ENCODE data around the gene MYBL2.
A peak's percentile ranks its signal among the peaks of the same experiment; 100 is the strongest.
"Not testable (repeated sequence)": the region's sequence is repeated elsewhere in the genome, so short reads cannot be mapped to it uniquely, and the experiment has no call there.

MYBL2 gene

DNA sequence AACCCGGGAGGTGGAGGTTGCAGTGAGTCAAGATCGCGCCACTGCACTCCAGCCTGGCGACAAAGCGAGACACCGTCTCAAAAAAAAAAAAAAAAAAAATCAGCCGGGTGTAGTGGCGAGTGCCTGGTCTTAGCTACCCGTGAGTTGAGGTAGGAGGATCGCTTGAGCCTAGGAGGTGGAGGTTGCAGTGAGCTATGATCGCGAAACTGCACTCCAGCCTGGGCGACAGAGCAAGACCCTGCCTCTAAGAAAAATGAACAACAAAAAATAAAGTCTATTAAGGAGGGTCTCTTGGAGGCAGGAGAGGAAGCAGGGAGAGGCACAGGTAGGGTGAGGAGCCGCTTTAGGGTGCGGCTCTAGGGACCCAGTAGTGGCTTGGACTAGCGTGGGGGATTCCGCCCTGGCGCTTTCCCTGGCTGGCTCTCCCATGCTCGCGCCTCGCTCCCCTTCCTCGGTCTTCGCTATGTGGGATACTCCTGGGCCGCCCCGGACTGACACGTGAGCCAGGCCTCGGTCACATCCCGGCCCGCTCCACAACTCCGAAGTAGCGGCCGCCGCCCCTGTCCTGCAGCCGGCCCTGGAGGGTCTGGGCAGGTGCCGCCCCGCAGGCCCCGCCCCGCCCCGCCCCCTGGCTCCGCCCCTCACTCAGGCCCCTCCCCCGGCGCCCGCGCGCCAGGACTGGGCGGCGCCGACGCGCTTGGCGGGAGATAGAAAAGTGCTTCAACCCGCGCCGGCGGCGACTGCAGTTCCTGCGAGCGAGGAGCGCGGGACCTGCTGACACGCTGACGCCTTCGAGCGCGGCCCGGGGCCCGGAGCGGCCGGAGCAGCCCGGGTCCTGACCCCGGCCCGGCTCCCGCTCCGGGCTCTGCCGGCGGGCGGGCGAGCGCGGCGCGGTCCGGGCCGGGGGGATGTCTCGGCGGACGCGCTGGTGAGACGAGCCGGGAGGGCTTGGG is at the start of gene MYBL2:
Gene MYBL2 (plus strand): TSS at position 739 of the 953 bp plus-strand sequence. CDS start 170 bp downstream, at position 909.
- peak; percentile 62 for DNase-seq (ENCODE audit: low spot score)

DNA sequence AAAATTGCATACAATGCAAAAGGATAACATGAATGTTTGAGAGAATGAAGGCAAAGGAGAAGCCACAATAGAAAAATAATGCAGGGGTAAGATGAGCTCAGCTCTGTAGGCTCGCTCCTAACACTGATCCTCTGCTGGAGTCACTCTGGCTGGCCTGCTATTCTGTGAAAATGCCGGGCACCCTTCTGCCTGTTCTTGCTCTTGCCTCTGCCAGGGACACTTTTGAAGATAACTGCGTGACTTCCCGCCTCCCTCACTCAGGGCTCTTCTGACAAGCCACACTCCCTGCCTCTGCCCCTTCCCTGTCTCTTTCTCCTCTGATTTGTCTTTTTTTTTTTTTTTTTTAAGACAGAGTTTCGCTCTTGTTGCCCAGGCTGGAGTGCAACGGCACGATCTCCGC is 35.3 kb upstream of the MYBL2 start:
- DNase-seq (ENCODE audit: low spot score), result no peak

DNA sequence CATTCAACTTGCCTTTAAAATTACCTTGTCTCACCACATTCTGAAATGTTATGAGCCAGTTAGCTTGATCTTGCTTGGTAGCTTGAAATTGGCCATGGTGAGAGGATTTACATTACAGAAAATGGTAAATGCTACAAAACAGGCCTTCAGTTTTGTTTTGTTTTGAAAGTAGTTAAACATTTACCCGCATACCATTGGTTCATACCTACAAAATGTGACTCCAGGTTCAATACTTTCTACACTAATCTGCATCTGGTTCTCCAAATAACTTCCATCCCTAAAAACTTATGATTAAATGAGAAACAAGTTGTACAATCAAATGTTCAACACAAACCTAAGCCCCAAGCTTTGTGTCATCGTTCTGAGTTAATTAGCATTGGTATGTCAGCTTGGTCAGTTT is 30.5 kb upstream of the MYBL2 start:
- DNase-seq (ENCODE audit: low spot score), result no peak

GRCh38 chr20:43642548-43642947 is 24.4 kb upstream of the MYBL2 start:
- no peak for DNase-seq (ENCODE audit: low spot score)

GRCh38 chr20:43650997-43651525 is 15.9 kb upstream of the MYBL2 start:
- no peak for DNase-seq (ENCODE audit: low spot score)

DNA sequence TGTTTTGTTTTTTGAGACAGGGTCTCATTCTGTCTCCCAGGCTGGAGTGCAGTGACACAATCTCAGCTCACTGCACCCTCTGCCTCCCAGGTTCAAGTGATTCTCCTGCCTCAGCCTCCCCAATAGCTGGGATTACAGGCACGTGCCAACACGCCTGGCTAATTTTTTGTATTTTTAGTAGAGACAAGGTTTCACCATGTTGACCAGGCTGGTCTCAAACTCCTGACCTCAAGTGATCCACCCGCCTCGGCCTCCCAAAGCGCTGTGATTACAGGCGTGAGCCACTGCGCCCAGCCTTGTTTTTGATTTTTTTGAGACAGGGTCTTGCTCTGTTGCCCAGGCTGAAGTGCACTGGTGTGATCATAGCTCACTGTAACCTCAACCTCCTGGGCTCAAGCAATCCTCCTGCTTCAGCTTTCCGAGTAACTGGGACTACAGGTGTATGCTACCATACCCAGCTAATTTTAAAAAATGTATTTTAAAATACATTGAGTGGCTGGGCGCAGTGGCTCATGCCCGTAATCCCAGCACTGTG is 15.2 kb upstream of the MYBL2 start:
- not testable (repeated sequence) for DNase-seq (ENCODE audit: low spot score)

- no peak for DNase-seq (ENCODE audit: low spot score)
These were observed 12.9 kb upstream of the MYBL2 start for GRCh38 chr20:43653966-43654365.

DNA sequence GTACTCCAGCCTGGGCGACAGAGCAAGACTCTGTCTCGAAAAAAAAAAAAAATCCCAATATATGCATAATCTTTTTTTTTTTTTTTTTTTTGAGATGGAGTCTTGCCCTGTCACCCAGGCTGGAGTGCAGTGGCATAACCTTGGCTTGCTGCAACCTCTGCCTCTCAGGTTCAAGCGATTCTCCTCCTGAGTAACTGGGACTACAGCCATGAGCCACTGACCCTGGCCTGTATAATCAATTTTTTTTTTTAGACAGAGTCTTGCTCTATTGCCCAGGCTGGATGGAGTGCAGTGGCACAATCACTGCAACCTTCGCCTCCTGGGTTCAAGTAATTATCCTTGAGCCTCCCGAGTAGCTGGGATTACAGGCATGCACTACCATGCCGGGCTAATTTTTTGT is 11.7 kb upstream of the MYBL2 start:
- not testable (repeated sequence) for DNase-seq (ENCODE audit: low spot score)

DNA sequence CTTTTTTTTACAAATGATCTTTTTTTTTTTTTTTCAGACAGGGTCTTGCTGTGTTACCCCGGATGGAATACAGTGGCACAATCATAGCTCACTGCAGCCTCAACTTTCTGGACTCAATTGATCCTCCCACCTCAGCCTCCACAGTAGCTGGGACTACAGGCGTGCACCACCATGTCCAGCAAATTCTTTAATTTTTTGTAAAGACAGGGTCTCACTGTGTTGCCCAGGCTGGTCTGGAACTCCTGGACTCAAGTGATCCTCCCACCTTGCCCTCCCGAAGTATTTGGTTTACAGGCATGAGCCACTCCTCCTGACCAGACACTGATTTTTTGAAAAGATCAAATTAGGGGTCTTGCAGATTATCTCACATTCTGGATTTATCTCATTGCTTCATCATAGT is 11.0 kb upstream of the MYBL2 start:
- DNase-seq (ENCODE audit: low spot score), result no peak

- peak; percentile 93 for DNase-seq (ENCODE audit: low spot score)
These were observed 8.7 kb upstream of the MYBL2 start for GRCh38 chr20:43658069-43658722.

DNA sequence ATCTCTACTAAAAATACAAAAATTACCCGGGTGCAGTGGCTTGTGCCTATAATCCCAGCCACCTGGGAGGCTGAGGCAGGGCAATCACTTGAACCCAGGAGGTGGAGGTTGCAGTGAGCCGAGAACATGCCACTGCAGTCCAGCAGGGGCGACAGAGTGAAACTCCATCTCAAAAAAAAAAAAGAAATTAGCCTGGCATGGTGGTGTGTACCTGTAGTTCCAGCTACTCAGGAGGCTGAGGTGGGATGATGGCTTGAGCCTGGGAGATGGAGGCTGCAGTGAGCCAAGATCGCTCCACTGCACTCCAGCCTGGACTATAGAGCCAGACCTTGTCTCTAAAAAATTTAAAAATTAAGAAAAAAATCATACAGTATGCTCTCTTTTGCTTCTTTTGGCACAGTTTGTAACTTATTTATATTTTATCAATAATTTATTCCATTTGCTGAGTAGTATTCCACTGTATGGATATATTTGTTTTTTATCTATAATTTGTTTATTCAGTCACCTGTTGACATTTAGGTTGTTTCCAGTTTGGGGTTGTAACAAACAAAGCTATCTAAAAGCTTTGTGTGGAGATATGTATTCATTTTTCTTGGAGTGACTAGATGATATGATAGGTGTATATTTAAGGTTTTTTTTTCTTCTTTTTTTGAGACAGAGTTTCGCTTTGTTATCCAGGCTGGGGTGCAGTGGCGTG is 8.0 kb upstream of the MYBL2 start:
- no peak for DNase-seq (ENCODE audit: low spot score)

DNA sequence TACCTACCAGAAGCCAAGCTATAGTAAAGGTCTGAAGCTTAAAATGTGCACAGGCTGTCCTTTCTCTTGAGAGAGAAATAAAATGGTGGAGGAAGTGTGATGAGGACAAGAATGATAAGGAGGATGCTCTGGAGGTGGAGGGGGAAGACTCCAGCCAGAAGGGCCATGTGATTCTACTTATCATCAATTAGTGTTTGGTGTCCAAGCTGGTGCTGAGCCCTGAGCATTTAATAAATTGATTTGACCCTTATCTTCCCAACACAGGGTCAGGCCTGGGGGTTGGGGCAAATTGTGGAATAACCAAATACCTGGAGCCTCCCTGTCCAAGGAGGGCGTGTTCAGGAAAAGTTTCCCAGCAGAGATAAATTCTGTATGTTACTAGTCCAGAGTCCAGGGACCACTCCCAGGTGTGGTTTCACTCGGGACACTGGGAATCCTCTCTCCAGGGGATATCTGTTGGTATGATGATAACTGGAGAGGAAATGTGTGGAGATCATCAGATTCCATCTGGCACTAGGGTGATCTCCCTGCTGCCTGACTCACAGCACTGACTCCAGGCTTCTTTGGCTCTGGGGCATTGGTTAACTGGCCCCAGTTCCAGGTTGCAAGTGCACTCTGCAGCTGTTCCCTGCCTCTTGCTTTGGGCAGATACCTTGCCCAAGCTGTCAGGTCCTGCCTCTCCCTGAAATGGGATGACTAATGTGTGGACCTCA is 3.8 kb upstream of the MYBL2 start:
- DNase-seq (ENCODE audit: low spot score), result no peak

- DNase-seq (ENCODE audit: low spot score), result no peak
These were observed 1.3 kb upstream of the MYBL2 start for GRCh38 chr20:43665466-43666176.

DNA sequence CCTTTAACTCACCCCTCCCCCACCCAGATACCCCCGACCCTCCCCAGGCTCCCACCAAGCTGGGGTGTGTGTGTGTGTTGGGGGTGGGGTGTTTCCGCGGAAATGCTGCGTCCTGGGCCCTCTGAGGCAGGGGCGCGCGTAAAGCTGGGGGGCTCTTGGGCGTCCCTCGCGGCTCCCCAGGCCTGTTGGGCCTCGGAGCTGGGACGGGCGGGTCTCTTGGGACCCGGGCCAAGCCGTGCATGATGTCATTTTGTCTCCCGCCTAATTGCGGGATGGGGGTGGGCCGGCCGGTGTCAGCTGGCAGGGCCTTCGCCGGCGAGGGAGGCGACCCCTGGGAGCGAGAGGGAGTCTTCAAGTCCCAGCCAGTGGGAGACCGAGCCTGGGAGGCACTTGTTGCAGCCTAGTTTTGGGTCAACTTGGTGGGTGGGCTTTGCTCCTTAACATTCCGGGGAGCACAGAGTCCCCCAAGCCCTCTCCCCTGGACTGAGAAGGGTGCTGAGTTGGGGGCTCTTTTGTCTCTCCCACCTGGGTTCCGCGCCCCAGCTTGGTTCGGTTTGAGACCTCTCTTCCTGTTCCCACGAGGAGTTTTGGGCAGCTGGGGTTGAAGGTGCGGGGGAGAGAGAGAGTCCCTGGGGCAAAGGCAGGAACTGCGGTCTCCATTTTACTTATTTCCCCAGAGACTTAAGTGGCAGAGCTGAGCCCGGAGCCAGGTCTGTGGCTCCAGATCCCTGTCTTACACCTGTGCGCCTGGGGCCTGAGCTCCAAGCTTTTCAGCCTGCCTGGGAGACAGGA is 623 bp downstream of the MYBL2 start:
- DNase-seq (ENCODE audit: low spot score), result no peak

- no peak for DNase-seq (ENCODE audit: low spot score)
These were observed 2.4 kb downstream of the MYBL2 start for GRCh38 chr20:43669332-43669731.

GRCh38 chr20:43670423-43670822 is 3.5 kb downstream of the MYBL2 start:
- DNase-seq (ENCODE audit: low spot score), result no peak

DNA sequence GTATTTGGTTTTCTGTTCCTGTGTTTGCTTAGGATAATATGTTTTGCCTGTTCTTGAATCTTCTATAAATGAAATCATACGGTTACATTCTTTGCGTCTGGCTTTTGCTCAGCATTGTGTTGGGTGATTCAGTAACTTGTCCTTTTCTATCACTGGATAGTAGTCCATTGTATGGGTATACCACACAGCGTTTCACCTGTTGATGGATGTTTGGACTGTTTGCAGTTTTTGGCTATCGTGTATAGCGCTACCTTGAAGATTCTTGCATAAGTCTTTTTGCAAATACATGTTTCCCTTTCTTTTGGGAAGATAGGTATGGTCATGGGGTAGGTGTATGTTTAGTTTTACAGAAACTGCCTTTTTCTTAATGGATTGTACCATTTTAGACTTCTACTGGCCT is 9.5 kb downstream of the MYBL2 start:
- no peak for DNase-seq (ENCODE audit: low spot score)

- no peak for DNase-seq (ENCODE audit: low spot score)
These were observed 14.1 kb downstream of the MYBL2 start for GRCh38 chr20:43680981-43681380.

GRCh38 chr20:43681468-43681942 is 14.6 kb downstream of the MYBL2 start:
- no peak for DNase-seq (ENCODE audit: low spot score)

- no peak for DNase-seq (ENCODE audit: low spot score)
These were observed 15.1 kb downstream of the MYBL2 start for GRCh38 chr20:43681991-43682410.
